H1 (cell line): Measurements from ENCODE around the gene UMAD1.

Experiments
- BCL11A ChIP-seq, 2 experiments: IDR thresholded peaks; one replicate each; pipeline ENCODE4 v1.6.1; 2011; ENCODE audit warnings: low read depth in 2 of 2, low read length in 2 of 2, mild to moderate bottlenecking in 2 of 2
- EZH2 ChIP-seq: fragments of 200-600 bp; sonication (generic); IDR thresholded peaks from 2 replicates; pipeline ENCODE4 v1.7.1; 2012; ENCODE audit warnings: low read depth, mild to moderate bottlenecking, moderate library complexity, low read length, inconsistent platforms; ENCODE audit not compliant: severe bottlenecking
- GABPA ChIP-seq: IDR thresholded peaks from 2 replicates; pipeline ENCODE4 v1.6.1; 2011; ENCODE audit warnings: mild to moderate bottlenecking, low read length, moderate library complexity, borderline replicate concordance; ENCODE audit not compliant: insufficient read depth
- NANOG ChIP-seq: IDR thresholded peaks from 2 replicates; pipeline ENCODE4 v1.6.1; 2011; ENCODE audit warnings: low read length, low read depth, mild to moderate bottlenecking, inconsistent platforms; ENCODE audit not compliant: insufficient read depth, poor library complexity, severe bottlenecking
- POLR2A ChIP-seq, 2 experiments: IDR thresholded peaks; 1 replicate in 1 of 2; 2 replicates in 1 of 2; pipeline ENCODE4 v1.6.1; 2011; ENCODE audit warnings: low read depth in 2 of 2, low read length in 2 of 2, mild to moderate bottlenecking in 2 of 2; ENCODE audit errors: control extremely low read depth in 1 of 2
- POLR2AphosphoS5 ChIP-seq: IDR thresholded peaks from 2 replicates; pipeline ENCODE4 v1.6.1; 2011; ENCODE audit warnings: low read depth, low read length
- RAD21 ChIP-seq, 2 experiments: IDR thresholded peaks in 1 of 2; conservative IDR thresholded peaks in 1 of 2; 2 replicates each; pipeline ENCODE4 v1.6.1; 2011; ENCODE audit warnings: low read depth in 2 of 2, low read length in 2 of 2, improper control_type of control experiment in 1 of 2, inconsistent platforms in 1 of 2, mild to moderate bottlenecking in 1 of 2, moderate library complexity in 1 of 2
- SIRT6 ChIP-seq: IDR thresholded peaks from one replicate; pipeline ENCODE4 v1.7.1; 2012; ENCODE audit warnings: low read length, inconsistent platforms
- TAF1 ChIP-seq: IDR thresholded peaks from 2 replicates; pipeline ENCODE4 v1.6.1; 2011; ENCODE audit warnings: mild to moderate bottlenecking, low read depth, low read length
- ZNF274 ChIP-seq: IDR thresholded peaks from 2 replicates; pipeline ENCODE4 v1.7.0; 2012; ENCODE audit warnings: low read length, borderline replicate concordance; ENCODE audit errors: extremely low read depth
- TF ChIP-seq, protein P1 (sequence below), 3 experiments: IDR thresholded peaks; 1 replicate in 2 of 3; 2 replicates in 1 of 3; pipeline versions ENCODE4 v1.5.1 to v1.6.1; 2011; ENCODE audit warnings: low read length in 3 of 3, mild to moderate bottlenecking in 3 of 3, inconsistent platforms in 2 of 3, low read depth in 1 of 3, moderate library complexity in 1 of 3; ENCODE audit not compliant: insufficient read depth in 1 of 3; ENCODE audit errors: control extremely low read depth in 1 of 3

DNA sequence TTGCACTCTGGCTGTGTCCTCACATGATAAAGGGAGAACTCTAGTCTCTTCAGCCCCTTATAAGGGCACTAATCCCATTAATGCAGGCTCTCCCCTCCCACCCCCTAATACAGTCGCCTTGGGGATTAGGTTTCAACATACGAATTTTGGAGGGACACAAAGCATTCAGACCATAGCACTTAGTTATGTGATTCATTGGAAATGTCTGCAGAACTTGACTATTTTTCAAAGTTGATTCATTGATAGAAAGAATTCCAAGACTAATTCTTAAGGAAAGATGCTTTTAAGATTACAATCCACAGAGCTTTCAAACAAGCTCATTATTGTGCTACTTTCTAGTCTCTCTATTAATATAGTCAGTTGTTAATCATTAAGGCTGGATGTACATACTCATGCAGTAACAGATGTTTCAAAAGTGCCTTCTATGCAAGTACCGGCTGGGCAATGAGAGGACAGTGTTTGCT is 163.2 kb downstream of the UMAD1 start:
- no peak for TF ChIP-seq POLR2AphosphoS5
- no peak for TF ChIP-seq NANOG
- TF ChIP-seq, protein P1, sequence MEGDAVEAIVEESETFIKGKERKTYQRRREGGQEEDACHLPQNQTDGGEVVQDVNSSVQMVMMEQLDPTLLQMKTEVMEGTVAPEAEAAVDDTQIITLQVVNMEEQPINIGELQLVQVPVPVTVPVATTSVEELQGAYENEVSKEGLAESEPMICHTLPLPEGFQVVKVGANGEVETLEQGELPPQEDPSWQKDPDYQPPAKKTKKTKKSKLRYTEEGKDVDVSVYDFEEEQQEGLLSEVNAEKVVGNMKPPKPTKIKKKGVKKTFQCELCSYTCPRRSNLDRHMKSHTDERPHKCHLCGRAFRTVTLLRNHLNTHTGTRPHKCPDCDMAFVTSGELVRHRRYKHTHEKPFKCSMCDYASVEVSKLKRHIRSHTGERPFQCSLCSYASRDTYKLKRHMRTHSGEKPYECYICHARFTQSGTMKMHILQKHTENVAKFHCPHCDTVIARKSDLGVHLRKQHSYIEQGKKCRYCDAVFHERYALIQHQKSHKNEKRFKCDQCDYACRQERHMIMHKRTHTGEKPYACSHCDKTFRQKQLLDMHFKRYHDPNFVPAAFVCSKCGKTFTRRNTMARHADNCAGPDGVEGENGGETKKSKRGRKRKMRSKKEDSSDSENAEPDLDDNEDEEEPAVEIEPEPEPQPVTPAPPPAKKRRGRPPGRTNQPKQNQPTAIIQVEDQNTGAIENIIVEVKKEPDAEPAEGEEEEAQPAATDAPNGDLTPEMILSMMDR (IDR thresholded peaks at IDR 0.05; ENCODE audit: control extremely low read depth in 1 of 3, insufficient read depth in 1 of 3, low read depth in 1 of 3, low read length in 3 of 3) = no peak
- TF ChIP-seq EZH2 = no peak
- no peak for TF ChIP-seq GABPA
- TF ChIP-seq BCL11A (IDR thresholded peaks at IDR 0.05; ENCODE audit: low read depth in 2 of 2, low read length in 2 of 2) = no peak
- TF ChIP-seq SIRT6 = no peak
- TF ChIP-seq TAF1 = no peak
- TF ChIP-seq ZNF274 = no peak
- no peak for TF ChIP-seq POLR2A (IDR thresholded peaks at IDR 0.05; ENCODE audit: control extremely low read depth in 1 of 2, low read depth in 2 of 2, low read length in 2 of 2)
- no peak for TF ChIP-seq RAD21 (IDR thresholded peaks at IDR 0.05 in 1 of 2, conservative IDR thresholded peaks at IDR 0.05 in 1 of 2; ENCODE audit: low read depth in 2 of 2, low read length in 2 of 2)
